Measurements from ENCODE around the gene EFNA5. TPM values are rescaled to one million over a fixed set of nuclear protein-coding genes. Genes with fewer than 3 reads are reported as not detected.

The EFNA5 gene
- polyA plus RNA-seq, 5 donors = 17.4 to 26.5 (median 19.1) TPM

DNA sequence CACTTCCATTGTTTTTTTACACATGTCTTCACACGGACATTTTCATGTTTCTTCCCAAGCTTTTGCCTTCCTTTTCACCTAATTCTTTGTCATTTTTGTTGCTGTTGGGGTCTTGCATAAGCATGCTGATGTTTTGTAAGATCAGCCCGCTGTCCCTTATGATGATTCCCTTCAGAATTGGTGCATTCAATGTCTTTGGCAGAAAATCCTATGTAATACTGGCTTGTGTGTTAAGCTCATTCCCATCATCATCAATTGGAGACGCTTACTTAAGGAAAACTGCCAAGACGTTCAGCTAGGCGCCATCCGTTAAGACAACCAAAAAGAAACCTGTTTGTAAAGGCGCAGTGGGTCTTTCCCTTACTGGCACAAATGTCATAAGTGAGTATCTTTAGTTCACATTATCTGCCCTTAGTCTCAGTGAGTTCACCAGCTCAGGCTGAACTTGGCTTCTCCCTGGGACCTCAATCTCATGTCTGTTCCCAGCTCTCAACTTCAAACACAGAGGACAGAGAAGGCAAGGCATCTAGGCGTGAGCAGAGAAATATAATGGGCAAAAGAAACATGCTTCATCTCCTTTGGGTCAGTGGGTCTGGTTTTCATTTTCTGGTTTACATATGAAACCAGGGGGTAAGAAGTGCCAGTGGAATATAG is 97.9 kb downstream of the EFNA5 start:
- DNase-seq = peak; percentile 53 to 58

DNA sequence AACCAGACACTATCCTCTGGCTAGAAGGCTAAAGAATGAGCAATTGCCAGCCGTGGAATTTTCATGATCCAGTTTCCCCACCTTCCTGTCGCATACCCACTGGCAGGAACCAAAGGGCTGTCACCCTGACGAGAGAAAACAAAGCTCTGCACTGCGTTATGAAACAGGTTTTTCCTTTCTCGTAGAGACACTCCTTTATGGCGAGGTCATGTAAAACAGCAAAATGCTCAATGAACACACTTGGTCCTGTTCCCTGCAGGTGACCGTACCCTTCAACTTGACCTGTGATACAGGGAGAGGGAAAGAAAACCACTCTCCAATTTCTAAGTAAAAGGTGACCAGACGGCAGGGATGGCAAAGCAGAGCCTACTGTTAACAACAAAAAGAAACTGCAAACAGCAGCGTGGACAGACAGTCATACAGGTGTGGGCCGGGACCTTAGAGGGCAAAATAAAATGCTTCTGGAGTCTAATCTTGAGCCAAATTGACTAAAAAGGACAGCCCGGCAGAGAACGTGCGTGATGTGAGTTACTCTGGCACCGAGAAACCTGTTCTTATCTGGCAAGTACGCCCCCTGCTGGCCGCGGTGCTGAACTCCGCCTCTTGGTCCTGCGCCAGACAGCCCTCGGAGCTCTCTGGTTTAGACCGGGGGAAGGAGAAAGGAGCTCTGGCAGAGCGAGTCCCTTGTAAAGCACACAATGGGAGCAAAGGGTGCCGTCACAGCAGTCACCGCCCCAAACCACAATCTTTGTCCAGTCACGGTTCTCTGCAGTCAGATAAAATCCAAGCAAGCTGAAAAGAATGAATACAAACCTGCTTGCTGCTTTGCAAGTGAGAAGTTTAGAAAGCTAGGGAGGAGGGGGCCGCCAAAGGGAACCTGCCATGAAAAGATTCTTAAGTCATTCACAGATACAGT is 98.9 kb downstream of the EFNA5 start:
- DNase-seq = peak; percentile 91 to 94

DNA sequence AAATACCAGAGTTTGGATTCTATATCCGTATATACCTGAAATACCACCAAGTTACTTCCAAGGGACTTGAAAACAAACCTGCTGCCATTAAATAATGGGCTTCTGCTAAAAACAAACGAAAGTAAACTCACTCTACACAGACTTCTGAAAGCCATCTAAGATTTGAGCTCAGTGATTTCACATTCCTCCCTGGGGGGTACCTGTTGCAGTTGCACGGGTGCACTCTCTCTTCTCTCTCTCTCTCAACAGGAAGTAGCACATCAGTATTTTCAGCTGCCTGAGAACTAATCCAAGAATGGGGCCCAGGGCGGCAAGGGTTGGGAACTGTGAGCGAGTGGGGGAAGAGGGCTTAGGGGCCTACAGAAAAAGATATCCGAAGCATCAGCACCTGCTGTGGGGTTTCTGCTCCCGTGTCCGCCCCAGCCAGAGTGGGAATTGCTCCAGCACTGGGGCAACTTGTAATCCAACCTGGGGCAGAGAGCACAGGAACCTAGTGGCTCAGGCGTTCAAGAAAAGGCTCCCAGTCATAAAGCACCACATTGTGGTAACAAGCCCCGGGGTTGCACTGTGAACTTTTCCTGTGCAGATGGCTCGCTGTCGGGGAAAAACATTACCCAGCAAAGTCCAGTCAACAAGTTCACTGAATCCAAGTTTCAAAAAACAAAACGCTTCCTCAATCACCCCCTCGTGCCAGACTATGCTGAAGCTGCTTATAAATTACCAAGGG is 99.8 kb downstream of the EFNA5 start:
- no peak for DNase-seq

GRCh38 chr5:107570181-107570580 is 100.6 kb downstream of the EFNA5 start:
- DNase-seq = no peak

DNA sequence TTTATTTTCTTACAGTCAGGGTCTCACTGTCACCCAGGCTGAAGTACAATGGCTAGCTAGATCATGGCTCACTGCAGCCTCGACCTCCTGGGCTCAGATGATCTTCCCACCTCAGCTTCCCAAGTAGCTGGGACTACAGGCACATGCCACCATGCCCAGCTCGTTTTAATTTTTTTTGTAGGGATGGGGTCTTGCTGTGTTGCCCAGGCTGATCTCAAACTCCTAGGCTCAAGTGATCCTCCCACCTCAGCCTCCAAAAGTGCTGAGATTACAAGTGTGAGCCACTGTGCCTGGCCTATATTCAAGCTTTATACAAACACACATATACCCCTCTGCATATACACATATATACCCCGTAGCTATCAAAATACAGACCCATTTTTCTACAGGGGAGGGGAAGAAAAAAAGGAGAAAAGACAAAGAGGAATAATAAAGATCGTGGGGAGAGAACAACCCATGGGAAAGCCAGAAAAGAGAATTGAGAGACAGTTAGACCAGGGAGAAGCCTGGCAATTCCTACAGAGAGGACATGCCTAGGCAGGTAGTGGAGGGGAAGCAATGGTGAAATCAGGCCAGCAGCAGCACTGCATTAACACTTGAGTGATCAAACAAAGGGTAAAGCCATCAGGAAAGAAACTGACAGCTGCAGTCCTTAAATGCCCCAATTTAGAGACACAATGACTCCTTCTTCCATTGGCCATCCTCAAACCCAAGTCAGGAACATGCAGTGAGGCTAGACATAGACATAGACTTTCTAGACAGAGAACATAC is 102.7 kb downstream of the EFNA5 start:
- no peak for DNase-seq

DNA sequence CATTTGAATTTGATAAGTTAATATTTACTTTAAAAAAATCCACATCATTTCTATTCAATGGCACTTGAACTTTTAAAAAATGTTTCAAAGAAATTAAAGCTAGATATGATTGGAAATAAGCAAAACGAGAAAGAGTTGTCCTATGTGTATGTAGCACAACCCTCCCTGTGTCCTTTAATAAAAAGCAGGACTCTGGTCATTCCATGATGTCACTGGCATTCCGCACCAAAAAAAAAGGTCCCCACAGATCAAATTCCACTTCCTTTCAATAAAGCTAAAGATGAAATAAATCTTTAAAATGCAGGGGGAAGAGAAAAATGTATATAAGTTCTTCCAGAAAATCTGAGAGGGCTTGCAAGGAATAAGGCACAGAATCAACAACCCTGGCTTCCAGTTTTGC is 103.8 kb downstream of the EFNA5 start:
- no peak for DNase-seq

DNA sequence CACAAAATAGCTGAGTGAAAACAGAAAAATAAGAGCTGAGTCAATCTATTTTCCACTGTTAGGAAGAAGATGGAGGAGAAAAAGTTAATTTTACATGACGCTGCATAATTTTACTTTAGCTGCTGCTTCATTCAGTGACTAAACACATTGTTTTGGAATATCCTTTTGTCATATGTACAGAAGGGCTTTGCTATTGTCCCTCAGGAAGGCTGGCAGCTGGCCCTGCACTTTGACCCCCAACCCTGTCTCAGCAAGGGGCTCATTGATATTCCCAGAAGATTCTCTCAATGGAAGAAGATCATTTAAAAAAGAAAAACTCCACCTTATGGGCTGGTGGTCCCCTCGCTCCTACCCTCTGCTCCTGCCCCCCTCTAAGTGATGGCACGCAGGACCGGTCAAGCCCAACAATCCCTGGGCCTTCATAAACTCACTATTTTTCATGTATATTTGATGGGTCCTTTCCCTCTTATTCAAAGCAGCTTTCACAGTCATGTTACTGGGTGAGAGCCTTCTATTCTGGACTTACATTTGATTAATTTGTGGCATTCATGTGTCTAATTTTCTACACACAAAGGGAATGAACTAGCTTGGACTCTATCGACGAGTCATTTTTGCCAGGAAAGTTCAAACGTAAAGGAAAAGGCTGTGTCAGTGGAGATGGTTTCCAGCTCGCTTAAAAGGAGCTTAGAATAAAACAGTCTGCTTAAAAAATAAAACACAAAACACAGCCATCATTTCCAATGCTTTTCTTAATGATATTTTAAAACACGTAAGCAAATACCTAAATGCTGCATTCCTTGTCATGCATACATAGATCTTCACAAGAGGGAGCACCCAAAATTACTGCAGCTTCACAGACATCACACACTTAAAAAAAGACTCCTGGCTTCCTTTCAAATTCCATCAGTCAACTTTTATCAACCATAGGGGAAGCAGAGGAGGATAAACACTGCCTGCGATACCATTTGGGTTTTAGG is 104.7 kb downstream of the EFNA5 start:
- DNase-seq = no peak

GRCh38 chr5:107564931-107565372 is 105.8 kb downstream of the EFNA5 start:
- DNase-seq = no peak

- DNase-seq = no peak
Measured at GRCh38 chr5:107563959-107564544, 106.7 kb downstream of the EFNA5 start.

DNA sequence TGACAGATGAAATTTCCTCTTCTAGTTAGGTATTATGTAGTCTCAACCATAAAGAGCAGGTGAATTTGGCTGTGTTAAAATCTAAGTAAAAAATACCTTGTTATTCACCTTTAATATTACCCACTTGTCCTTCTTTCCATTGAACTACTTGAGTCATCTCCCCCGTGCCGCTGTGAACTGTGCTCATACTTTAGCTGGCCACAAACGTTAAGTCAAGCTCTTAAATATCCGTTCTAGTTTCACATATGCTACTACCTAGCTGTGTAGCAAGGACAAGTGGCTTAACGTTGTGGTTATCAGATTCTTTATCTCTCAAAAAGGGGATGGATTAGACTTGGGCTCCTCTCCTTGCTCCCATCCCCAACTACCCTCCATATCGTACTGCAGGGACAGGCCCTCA is 110.4 kb downstream of the EFNA5 start:
- no peak for DNase-seq

- DNase-seq = no peak
Measured at GRCh38 chr5:107558823-107559375, 111.8 kb downstream of the EFNA5 start.

GRCh38 chr5:107557051-107557658 is 113.6 kb downstream of the EFNA5 start:
- no peak for DNase-seq

DNA sequence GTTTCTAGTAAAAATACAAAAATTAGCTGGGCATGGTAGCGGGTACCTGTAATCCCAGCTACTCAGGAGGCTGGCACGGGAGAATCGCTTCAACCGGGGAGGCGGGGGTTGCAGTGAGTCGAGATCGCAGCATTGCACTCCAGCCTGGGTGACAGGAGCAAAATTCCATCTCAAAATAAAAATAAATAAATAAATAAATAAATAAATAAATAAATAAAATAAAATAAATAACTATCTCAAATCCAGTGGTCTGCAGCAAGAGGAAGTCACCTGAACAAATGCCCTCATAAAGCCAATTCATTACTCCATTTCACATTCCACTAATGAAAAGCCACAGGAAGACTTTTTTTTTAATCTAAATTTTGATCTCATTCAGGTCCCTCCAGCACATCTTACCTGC is 114.2 kb downstream of the EFNA5 start:
- no peak for DNase-seq

- no peak for DNase-seq
Measured at GRCh38 chr5:107555425-107556090, 115.2 kb downstream of the EFNA5 start.

GRCh38 chr5:107554776-107555424 is 115.8 kb downstream of the EFNA5 start:
- no peak for DNase-seq

DNA sequence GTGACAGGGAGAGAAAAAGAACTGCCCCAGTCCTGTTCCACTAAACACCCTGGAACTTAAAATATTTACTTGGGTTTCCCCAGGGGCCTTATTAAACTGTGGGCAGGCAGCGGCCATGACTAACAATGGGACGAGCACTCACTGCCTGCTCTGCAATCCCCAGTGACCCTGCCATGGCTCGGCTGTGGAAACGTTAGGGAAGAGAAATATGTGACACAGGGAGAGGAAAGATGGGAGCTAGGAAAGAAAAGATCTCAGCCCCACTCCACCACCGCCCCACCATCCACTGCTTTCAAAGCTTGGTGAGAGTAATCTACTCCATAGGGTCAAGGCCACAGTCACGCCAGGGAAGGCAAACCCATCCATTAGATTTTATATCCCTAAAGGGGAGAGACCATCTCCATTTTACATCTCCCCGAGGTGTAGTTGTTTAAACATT is 117.6 kb downstream of the EFNA5 start:
- DNase-seq = no peak

GRCh38 chr5:107551088-107551487 is 119.6 kb downstream of the EFNA5 start:
- no peak for DNase-seq

- no peak for DNase-seq
Measured at GRCh38 chr5:107549567-107549966, 121.2 kb downstream of the EFNA5 start.

All from right lung (tissue), 5 donors.